Esophagus mucosa (tissue), 1 donor: ENCODE results near the gene ZNF236. TPM values are rescaled to one million over a fixed set of nuclear protein-coding genes. Genes with fewer than 3 reads are reported as not detected.
A peak's percentile ranks its signal among the peaks of the same experiment; 100 is the strongest.

ENCODE experiments used
- ATAC-seq: fragments of 200-7000 bp; cut with Tn5 transposase; one replicate; pipeline ENCODE4 v1.9.1; 2020
- total RNA-seq: library from RNA; stranded (reverse); gene quantifications from one replicate; pipeline ENCODE4 v1.2.4, GENCODE V29; 2023
- donor health status: DM: yes; HTN: yes; CAD: no.

ZNF236 gene
- total RNA-seq, 1 donor from 2014 or later = 8.9 TPM

DNA sequence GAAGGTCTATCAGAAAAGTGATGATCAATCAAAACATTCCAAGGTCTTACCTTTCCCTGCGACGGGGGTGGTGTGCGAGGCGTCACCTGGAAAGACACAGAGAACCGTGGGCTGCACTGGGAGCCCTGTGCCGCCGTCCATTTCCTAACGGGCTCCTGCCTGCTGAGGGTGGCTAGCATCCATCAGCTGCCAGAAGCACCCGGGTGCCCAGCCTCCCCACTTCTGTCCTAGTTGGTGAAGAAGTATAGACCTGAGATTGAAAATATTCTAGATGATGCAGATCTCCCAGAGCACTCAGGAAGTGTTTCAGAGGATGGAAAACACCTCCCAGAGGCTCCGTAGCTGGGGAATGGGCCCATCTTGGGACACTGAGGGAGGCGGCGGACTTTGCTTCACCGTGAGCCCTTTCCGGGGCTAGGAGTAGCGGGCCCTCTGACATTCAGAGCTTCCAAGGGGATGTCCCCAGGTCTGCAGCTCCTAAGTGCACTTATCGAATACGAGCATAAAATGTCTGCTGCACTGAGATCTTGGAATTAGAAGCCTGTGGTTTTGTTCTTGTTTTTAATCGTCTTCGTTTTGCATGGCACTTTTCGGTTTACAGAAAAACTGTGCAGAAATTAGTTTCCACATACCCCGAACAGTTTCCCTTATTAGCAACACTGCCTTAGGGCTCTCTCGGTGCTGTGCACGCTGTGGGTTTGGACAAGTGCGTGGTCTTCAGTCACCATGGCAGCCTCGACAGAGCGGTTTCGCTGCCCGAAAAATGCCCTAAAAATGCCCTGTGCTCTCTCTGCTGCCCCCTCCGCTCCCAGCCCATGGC, 166.7 kb downstream of the ZNF236 start:
- no peak for ATAC-seq

DNA sequence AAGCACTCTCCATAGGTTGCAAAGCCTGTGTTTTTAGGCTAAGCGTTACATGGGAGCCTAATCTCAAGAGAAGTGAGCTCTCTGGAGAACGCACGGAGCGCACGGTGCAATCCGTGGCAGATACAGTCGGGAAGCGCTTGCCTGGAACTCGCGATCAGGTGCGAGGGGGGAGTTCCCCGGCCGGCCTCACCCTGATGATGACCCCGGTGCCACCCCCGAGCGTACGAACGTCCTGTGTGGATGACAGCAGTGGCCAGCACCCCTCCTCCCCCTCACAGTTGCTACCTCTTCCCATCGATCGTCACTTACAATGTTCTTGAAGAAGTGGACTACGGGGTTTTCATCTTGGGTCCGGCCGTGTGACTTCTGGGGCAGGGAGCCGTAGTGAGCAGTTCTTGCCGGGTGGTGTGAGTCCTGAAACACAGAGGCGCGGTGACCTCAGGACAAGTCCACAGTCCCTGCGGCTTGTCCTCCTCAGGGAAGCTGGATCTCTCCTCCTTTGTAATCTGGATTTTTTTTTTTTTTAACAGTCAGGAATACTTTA, 167.4 kb downstream of the ZNF236 start:
- ATAC-seq = no peak

DNA sequence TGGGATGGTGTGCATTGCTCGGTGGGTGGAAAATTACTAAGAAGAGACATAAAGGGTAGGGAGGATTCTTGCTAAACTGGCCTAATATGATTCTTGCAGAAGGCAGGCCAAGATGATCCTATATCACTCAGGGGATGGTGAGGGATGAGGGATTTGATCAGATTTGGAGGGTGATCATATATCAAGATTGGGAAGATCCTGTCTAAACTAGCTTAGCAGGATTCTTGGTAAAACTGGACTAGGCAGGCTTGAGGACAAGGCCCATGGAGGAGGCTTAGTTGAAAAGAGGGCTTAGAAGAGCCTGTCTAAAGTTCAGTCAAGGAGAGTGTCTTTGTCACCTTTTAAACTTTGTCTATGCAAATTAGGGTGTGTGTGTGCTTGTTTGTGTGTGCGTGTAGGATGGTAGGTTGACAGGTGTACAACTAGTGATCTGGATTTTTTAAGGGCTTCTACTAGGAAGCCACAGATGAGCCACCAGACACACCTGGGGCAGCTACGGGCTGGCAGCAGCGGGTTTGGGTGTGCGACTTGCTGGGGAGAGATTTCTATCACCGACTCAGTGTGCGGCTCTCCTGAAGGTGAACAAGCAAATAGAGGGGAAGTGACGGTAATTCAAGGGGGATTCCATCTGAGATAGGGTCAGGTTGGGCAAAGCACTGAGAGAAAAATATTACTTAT, 168.1 kb downstream of the ZNF236 start:
- ATAC-seq = peak; percentile 22

DNA sequence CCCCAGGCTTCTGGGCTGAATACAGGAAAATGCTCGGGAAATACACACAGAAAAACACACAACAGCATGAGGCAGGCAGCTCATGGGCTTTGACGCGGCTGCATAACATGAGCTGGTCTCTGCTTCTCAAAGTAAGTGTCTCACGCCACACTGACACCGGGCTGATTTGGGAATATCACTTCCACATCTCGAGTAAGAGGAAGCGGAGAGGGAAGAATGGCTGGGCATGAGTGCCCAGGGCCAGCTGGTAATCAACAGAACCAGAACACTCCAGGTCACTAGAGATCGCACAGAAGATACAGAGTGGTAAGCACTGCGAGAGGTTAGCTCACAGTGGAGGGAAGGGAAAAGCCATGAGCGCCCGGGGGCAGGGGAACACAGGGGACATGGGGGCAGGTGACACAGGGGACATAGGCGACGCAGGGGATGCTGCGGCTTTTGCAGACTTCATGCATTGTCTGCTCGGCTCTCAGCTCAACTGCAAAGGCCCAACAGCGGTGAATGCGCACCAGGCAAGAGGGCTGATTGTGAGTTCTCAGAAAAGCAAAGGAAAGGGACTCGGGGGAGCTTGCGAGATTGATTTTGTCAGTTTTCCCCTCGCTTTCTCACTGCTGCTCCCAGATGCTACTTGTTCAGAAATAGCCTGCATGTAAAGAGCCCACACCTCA, 168.8 kb downstream of the ZNF236 start:
- ATAC-seq = no peak

DNA sequence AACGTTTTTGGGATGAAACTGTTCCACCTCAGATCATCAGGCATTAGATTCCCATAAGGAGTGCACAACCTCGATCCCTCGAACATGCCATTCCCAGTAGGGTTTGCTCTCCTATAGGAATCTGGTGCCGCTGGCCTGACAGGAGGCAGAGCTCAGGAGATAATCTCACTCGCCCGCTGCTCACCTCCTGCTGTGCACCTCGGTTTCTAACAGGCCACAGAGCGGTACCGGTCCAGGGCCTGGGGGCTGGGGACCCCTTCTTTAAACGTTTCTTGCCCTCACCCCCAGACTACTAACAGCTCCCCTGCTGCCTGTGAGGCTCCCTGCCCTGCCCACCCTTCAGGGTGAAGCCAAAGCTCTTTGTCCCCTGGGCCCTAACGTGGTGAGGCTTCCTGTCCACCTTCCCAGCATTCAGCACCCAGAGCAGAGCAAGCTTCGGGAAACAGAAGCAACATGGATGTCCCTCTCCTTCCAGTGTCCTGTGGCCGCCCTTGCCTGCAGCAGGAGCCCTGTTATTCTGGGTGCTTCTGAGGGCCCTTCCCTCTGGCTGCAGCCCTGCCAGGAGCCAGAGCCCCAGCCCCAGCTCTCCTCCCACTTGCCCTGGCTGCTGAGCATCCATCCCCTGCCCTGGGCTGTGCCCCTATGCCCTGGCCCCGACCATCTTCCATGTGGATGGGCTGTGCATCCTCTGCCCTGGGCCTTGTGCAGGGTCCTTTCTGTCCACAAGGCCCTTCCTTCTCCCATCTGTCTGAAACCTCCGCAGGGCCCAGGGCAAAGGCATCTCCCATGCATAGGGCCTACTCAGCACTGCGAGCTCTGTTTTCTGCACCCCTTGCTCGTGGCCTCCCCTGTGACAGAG, 170.1 kb downstream of the ZNF236 start:
- ATAC-seq = peak; percentile 11

DNA sequence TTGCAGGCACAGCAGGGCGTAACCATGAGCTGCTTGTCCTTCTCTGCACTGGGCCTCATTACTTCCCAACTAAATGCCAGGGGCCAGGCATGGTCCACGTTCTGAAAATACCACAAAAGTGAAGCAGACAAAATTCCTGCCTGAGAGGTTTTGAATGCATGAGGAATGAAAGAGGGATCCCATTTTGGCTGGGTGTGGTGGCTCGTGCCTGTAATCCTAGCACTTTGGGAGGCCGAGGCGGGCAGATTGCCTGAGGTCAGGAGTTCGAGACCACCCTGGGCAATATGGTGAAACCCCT, 170.7 kb downstream of the ZNF236 start:
- ATAC-seq = no peak

DNA sequence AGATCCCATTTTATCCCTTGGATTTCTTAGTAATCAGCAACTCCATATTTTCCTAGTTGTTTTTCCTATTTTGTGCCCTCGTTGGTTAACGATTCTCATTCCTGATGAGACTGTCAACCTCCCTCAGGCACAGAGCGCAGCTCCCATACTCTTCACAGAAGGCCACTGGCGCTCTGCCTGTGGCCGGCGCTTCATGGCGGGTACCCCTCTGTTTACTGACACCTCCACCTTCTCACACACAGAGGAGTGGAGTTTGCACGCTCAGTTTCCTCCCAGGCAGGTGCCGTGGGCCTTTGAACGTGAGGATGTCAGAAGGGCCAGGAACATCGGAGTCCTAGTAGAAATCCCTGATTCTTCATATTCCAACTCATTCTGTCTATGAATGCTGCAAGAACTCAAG, 171.2 kb downstream of the ZNF236 start:
- ATAC-seq = no peak

DNA sequence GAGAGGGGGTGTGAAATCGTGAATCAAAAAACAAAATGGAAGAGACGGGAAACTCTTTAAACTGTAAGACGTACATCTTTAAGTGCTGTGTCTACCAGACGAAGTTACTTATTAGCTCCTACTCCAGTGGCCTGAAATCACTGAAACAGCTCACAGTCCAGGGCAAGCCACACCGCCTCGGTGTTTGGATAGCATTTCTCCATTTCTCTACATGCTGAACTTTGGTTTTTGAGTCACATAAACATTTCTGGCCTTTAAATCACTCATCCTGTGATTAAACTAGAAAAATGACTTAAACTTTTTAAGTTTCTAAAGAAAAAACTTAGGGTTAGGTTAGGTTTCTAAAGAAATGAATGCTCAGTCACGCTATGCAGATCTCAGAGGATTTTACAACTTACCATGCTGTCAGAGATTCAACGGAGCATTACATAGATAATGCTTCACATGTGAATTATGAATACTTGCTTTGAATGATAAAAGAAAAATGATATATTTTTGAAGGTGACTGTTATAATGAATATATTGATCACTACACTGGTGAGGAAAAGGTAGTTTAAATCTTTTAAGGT, 171.8 kb downstream of the ZNF236 start:
- ATAC-seq = no peak

DNA sequence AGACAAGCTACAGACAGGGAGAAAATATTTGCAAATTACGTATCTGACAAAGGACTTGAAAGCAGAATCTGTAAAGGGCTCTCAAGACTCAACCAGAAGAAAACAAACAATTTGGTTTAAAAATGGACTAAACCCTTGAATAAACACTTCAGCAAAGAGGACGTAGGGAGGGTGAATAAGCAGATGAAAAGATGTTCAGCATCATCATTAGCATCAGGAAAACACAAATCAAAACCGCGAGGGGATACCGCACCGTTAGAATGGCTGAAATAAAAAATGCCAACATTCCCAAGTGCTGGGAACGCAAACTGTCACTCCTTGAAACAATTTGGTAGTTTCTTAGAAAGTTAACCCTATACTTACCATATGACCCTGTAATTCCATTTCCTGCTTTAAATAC, 173.5 kb downstream of the ZNF236 start:
- no peak for ATAC-seq

DNA sequence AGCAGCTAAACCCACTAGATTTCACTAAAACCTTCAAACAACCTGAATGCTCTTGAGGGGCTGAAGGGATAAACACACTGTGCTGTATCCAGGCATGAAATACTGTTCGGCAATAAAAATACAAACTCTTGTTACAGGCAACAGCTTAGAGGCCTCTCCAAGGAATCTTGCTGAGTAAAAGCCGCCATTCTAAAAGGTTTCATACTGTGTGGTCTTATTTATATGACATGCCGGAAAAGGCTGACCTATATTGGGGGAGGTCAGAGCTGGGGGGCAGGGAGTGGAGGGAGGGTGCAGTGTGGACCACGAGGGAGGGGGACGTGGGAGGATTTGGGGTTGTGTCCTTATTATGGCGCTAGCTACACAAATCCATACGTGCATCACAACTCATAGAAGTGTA, 174.1 kb downstream of the ZNF236 start:
- ATAC-seq = no peak

DNA sequence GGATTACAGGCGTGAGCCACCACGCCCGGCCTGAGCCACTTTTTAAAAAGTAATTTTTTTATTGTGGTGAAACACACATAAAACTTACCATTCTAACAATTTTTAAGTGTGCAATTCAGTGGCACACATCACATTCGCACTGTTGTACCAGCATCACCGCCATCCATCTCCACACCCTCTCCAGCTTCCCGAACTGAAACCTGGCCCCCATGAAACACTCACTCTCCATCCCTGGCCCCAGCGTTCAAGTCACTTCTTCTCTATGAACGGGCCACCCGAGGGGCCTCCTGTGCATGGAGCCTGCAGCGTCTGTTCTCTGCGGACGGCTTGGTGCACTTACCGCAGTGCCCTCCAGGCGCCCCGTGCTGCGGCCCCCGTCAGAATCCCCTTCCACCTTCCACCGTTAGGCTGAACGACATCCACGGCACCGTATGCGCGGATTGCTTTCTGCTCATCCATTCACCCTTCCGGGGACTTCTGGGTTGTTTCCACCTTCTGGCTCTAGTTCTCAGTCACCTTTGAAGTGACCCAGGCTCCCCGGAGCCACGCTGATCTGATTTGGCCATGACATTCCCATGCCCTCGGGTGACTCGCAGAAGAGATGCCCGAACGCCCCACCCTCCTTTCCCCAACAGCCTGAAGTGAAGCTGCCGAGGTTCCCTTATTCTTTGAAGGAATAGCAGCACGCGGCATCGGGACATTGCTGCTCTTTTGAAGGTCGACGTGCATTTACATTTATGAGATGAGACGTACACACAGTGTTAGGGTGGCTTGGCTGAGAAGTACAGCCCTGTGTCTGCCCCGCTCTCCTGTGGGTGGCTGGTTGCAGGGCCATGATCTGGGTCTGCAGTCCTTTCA, 175.8 kb downstream of the ZNF236 start:
- ATAC-seq = no peak

DNA sequence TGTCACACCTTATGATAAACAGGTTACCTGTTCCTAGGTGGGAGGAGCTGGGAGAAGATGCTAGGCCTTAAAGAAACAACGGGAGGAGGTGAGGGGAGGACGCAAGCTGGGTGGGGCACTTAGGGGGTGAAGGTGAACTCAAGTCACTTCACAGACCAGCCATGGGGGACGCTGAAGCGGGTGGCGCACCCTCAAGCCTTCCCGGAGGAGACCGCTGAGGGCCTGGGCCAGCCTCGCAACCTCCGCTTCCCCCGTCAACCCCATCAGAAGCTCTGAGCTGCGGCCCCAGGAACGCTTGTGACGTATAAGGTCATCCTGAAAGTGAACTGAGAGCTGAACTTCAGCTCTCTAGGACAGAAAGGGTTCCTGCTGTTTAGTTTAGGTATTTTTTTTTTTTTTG, 176.7 kb downstream of the ZNF236 start:
- no peak for ATAC-seq

DNA sequence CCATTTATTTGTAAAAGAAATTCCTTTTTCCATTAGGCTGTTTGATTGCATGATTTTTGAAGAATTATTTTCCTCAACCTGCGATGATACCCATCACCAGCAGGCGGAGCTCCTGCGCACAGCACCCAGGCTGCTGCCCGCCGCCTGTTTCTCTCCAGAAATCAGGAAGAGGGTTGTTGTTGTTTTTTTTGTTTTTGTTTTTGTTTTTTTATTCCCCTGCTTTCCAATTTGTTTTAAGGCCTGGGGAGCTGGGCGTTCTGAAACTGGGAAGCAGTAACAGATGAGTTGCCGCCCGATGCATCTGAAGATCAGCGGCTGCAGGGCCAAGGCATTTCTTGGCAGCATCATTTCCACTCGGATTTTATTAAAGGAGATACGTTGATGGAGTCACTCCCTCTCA, 178.2 kb downstream of the ZNF236 start:
- peak; percentile 59 for ATAC-seq

DNA sequence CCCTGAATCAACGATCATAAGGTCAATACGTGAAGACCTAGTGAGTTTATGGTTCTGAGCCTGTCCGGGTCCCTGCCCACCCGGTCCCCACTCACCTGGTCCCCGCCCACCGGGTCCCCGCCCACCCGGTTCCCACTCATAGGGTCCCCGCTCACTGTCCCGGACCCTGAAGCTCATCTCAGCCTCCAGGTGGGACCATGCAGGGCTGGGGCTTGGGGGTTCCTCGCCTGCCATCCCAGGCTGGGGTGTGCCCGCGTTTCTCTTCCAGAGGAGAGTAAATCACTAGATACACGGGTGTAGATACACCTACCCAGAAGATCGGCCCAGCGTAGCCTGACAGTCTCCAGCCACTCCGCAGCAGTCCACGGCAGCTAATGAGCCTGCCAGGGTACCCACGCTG, 178.7 kb downstream of the ZNF236 start:
- ATAC-seq = peak; percentile 27

DNA sequence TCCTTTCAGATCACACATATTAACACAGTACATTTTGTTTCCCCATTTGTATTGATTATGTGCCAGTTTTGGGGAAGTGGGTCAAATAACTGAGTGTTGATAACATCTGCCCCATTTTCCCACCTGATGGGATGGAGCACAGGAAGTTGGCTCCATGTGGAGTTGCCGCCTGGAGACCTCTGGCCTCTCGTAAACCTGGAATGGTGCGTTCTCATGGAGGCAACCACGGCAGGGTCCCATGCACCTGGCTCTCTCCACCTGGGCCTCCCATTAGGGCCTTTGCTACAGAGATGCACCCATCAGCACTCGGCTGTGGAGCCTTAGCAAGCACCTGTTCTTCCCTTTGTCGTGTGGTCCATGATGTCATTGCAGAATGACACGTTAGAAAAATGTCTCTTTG, 179.6 kb downstream of the ZNF236 start:
- no peak for ATAC-seq

DNA sequence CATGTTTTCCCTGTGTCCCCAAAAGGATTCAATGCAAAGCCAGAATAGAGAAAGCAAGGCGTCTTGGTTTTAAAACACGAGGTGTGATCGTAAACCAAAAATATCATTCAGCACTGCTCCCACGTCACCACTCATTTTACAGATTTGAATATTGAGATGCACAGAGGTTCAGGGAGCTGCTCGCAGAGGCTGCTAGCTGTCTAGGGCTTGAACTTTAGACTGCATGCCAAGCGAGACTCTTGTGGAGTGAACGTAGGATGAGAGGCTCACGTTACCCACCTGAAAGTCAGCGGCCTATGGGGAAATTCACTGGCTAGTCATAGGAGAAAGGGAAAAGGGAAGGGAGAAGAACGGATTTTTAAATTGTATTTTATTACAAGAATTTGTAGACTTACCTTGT, 180.1 kb downstream of the ZNF236 start:
- ATAC-seq = no peak

DNA sequence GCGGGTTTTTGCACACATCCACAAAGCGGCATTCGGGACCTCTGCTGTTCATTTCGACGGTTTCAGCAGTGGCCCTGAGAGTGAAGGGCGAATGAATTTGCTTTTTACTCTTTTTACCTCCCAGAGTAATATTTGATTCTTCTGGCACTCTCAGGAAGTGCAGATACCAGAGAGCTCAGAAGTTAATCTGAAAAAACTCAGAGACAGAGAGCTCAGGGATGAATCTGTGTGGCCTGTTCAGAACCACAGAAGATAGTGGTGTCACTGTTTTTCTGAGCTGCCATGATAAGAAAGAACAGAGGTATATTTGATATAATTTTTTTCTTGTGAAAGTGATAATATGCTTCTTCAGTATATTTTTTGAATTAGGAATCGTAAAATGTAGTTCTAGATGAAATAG, 181.0 kb downstream of the ZNF236 start:
- no peak for ATAC-seq

DNA sequence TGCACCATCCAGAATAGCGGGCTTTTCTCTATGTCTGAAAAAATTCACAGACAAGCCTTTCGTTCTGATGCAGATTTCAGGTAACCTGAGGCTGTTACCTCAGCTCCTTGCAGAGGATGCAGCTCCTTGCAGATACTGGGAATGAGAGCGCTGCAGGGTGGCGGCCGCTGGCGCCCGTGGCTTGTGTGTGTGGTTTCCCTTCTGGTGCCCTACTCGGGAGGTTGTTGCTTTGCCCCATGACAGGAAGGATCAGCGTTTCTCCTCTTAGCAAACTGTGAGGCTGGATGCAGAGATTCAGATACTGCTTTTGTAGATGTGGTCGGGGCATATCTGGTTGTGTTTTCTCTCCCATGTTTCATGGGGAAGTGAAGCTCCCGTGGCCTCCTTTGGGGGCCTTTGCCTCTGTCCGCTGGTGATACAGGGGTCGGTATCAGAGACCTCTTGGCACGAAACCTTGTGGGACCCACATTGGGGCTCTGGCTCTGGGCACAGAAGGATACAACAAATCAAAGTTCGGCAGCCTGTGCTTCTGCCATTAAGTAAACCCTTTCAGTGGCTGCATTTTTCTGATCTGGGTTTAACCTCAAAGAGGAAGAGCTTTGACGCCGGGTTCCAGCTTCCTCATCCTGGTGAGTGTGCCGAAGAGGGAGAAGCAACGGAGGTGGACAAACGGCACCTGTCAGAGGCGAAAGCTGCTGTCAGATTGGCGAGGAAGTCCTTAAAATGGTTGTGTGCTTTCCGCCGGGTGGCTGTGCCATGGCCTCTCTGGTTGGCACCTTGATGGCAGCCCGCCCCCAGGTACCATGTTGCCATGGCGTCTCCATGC, 182.4 kb downstream of the ZNF236 start:
- no peak for ATAC-seq

DNA sequence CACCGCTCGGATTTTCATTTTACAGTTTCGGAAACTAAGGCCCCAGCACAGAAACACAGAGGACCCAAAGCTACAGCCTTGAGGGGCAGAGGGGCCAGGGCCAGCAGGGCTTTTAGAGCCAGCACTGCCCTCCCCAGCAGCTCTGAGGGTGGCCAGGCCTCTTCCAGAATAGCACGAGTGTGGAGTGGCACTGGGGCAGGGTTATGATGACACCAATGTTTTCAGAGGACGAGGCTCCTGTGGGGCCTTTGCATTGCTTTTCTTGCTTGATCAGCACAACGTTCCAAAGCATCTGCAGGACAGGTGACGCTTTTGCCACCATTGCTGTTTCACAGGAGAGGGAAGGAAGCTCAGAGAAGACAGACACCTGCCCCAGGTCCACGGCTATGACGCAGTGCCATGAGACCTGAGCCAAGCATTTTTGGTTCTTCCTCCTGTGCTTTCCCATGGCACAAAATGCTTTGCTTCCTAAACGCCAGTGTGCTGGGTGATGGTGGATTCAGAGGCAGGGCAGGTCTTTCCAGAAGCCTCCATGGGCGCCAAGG, 183.4 kb downstream of the ZNF236 start:
- no peak for ATAC-seq
